ENCODE data around the gene CSTF1.

- no peak for TF ChIP-seq CTCF (IDR thresholded peaks at IDR 0.05)
- TF ChIP-seq POLR2AphosphoS5 (IDR thresholded peaks at IDR 0.05) = no peak
Measured at GRCh38 chr20:56429941-56430340, 37.5 kb downstream of the CSTF1 start.

Data from prostate gland (tissue), 2 donors.